NT2/D1 (cell line): ENCODE results near the gene NTRK3.

Experiments used
- YY1 ChIP-seq: IDR thresholded peaks from 2 replicates; pipeline ENCODE4 v1.6.1; 2011; ENCODE audit not compliant: insufficient read length, insufficient read depth
- ZNF274 ChIP-seq: IDR thresholded peaks from 2 replicates; pipeline ENCODE4 v1.6.1; 2011; ENCODE audit warnings: mild to moderate bottlenecking, low read depth, low read length

DNA sequence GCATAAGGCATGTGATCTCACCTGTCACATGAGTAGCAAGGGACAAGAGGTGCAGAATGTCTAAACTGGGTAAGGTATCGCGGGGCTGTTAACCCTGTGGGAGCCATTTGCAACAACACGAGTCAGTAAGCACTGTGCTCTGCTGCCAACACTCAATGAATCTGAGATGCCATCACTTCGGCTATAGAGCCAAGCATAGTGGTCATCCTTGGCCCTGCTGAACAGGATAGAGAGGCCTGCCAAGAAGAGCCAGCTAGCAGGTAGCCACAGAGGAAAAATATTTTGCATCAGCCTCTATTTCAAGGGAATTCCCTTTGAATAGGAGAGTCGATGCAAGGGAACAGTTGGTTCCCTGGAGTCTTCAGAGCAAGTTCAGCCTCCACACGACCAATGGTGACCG lies 137.8 kb downstream of the NTRK3 start:
- TF ChIP-seq ZNF274: no peak
- no peak for TF ChIP-seq YY1
